GM19240 (cell line): ENCODE data around the gene SMO.
"Not testable (repeated sequence)": the region's sequence is repeated elsewhere in the genome, so short reads cannot be mapped to it uniquely, and the experiment has no call there.

Source experiments
- DNase-seq: peaks from one replicate; pipeline ENCODE4 v3.0.0; 2011; ENCODE audit warnings: low spot score; ENCODE audit not compliant: insufficient read length

Gene SMO

DNA sequence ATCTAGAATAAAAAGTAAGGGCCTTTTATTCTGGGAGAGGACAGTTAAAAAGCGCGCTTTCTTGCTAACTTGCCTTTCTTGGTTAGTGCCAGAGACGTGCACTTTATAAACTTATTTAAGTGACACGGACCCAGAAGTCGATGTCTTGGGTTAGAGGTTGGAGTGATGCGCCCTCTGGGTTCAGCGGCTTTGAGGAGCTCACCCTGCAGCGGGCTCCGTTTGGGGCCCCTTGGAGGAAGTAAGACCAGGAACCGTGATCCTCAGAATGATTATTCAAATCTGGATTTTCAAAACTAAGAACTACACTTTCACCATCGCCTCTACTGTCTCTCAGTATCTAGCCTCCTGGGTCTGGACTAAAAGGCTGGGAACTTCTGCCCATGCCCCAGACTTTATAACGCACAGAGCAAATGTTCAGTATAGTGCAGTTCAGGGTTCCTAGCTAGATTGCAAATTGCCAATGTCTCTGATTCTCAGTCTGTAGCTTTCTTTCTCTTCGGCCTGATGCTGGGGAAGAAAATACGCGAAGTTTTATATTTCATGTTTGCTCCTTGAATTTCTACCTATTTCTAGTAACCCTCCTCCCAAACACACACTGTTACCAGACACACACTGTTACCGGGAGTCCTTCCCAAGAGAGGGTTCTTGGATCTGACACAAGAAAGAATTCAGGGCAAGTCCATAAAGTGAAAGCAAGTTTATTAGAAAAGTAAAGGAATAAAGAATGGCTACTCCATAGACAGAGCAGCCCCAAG is 18.6 kb upstream of the SMO start:
- DNase-seq, result no peak

DNA sequence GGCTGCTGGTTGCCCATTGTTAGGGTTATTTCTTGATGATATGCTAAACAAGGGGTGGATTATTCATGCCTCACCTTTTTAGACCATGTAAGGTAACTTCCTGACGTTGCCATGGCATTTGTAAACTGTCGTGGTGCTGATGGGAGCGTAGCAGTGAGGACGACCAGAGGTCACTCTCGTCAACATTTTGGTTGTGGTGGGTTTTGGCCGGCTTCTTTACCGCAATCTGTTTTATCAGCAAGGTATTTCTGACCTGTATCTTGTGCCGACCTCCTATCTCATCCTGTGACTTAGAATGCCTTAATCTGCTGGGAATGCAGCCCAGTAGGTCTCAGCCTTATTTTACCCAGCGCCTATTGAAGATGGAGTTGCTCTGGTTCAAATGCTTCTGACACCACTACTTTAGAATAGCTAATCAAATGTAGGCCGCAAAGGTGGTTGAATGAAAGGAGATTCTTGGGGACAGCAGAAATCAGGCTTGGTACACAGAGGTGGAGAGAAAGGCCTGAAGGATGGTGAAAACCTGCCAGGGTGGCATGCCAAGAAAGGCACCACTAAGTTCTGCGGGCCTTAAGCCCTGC is 17.9 kb upstream of the SMO start:
- no peak for DNase-seq

DNA sequence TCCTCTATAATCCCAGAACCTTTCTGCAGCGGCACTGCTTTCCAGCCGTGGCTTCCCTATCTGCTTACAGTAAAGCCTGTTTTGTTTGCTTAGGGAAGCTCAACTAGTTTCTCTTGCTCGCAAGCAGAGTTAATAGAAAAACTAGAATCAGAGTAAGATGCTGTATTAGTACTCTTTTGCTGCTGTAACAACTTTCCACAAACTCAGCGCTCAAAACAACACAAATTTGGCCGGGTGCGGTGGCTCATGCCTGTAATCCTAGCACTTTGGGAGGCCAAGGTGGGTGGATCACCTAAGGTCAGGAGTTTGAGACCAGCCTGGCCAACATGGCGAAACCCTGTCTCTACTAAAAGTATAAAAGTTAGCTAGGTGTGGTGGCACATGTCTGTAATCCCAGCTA is 14.6 kb upstream of the SMO start:
- not testable (repeated sequence) for DNase-seq

DNA sequence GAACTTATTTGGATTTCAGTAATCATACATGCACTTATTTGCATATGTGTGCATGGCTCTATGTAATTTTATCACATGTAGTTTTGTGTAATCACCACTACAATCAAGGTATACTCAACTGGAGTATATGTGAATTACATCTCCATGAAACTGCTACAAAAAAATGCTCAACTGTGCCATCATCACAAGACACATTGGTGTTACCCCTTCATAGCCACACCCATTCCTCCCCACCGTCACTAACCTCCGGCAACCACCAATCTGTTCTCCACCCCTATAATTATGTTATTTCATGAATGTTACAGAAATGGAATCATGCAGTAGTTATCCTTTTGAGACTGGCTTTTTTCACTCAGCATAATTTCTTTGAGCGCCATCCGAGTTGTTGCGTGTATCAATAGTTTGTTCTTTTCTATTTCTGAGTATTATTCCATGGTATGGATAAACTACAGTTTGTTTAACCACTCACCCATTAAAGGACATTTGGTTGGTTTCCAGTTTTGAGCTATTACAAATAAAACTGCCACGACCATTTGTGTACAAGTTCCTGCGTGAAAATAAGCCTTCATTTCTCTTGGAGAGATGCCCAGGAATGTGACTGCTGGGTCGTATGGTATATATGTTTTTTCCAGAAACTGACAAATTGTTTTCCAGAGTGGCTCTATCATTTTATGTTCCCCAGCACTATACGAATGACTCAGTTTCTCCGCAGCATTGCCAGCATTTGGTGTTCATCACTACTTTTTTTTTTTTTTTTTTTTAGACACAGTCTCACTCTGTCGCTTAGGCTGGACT is 11.3 kb upstream of the SMO start:
- DNase-seq, result no peak

DNA sequence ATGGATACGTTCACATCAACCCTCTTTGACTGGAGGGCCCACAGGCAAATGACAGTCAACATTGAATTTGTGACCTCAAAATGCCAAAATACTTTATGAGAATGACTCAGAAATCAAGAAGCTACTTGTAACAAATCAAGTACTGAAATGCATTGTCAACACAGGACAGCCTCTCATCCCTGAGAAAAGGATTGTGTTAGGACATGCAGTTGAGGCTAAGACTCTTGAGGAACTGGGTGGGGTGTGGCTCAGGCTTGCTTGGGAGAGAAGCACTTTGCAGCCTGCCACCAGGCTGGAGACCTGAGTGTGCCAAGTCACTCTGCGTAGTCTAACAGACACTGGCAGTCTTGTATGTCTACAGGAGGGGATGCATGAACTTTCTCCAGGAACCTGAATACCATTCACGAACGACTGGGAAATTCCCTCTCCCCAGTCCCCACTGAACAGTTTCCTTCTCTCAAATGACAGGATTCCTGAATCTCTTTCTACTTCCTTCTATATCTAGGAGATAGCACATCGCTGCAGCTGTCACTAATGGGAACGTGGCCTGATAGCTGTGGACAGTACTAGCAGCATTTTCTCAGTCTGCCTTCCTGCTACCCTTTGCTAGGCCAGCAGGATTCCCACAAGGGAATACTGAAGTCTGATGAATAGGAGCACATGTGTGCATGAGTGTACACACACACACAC is 3.3 kb upstream of the SMO start:
- no peak for DNase-seq

DNA sequence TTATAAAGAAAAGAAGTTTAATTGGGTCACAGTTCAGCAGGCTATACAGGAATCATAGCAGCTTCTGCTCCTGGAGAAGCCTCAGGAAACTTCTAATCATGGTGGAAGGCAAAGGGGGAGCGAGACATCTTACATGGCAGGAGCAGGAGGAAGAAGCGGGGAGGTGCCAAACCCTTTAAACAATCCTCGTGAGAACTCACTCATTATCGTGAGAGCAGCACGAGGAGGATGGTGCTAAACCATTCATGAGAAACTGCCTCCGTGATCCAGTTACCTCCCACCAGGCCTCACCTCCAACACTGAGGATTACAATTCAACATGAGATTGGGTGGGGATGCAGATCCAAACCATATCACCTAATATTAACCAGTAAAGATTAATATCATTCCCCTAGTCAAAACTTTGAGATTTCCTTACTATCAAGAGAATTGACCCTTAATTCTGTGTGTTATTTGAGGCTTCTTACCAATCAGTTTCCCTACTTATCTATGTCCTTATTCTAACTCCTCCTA is 1.6 kb upstream of the SMO start:
- no peak for DNase-seq

DNA sequence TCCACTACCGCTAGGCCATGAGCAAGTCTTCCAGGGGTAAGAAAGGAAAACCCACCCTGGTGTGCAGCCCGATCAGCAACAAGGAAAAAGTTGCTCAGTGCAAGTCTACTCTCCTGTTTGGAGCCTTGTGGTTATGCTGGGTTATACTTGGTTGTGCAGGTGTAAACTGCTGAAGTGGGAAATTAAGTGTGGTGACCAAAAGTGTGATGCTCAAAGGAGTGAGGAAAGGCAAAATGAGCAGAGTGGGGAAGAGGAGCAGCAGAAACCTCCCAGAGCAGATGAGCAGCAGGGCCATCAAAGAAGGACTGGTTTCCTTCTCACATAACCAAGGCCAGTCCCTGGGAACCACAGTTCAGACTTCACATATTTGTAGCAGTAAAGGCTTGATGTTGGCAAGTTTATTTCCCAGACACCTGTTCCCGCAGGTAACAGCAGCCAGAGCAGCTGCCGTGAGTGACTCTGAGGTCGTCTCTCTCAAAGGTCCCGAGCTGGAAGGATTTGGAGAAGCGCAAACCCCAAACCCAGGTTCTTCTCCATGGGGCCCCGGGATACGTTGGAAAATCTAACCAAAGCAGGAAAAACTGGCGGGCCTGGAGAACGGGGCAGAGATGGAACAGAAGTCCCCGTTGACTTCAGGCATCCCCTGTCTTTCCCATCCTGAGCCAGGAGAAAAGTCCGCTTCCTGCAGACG is 607 bp upstream of the SMO start:
- no peak for DNase-seq

DNA sequence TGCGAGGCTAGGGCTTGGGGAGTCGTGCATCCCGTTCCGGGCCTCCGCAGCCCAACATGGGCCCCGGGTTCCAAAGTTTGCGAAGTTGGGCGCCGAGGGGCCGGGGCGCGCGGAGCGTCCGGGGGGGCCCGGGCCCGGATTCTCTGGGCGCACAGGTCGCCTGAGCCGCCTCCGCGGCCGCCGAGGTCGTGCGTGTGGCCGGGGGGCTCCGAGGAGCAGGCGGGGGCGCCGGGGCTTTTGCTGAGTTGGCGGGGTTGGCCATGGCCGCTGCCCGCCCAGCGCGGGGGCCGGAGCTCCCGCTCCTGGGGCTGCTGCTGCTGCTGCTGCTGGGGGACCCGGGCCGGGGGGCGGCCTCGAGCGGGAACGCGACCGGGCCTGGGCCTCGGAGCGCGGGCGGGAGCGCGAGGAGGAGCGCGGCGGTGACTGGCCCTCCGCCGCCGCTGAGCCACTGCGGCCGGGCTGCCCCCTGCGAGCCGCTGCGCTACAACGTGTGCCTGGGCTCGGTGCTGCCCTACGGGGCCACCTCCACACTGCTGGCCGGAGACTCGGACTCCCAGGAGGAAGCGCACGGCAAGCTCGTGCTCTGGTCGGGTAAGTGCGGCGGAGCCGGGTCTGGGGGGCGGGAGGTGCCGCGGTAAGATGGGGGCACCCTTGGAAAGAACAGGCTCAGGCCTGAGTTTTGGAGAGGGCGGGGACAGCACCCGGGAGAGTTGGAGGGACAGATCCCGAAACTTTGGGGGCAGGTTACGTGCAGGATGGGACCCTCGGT is 643 bp downstream of the SMO start:
- no peak for DNase-seq

DNA sequence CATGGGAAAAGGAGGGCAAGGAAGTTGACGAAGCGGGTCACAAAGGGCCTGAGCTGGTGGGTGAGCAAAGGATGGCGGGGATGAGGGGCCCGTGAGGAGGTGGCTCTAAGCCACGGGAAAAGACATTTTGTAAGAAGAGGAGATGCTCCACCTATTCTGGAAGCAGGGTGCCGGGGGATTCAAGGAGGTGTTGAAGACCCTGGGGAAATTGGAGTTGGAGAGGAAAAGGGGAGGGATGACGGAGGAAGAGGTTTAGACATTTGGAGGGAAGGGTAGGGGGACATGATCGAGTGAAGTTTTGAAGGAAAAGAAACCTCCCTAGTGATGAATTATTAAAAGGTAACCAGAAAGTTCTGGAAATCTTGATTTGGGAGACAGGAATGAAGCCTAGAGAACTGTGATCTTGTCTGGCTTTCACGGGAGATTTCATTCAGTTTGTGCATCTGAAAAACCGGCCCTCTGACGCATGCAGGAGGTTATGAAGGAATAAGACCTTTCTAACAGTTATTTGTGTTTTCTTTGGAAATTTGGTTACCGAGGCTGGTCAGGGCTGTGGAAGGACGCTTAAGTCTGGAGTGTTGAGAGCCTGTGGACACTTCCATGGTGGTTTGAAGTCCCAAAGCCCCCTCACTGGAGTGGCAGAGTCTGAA is 1.4 kb downstream of the SMO start:
- no peak for DNase-seq

DNA sequence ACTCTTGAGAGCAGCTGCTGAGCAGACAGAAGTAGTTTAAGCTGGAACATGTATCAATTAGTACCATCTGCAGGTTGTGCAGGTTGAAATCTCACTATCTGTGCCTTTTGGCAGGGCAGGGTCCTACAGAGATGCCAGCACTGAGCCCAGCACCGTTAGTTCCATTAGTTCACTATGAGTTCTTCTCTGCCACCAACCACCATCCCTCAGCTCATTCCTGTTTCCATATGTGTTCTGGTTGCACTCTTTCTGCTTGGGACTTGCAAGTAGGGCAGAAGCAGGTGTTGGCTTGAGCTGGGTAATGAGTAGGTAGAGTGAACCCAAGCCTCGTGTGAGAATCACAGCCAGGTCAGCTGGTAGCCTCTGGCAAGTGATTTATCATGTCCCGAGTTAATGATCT is 2.8 kb downstream of the SMO start:
- DNase-seq, result no peak

DNA sequence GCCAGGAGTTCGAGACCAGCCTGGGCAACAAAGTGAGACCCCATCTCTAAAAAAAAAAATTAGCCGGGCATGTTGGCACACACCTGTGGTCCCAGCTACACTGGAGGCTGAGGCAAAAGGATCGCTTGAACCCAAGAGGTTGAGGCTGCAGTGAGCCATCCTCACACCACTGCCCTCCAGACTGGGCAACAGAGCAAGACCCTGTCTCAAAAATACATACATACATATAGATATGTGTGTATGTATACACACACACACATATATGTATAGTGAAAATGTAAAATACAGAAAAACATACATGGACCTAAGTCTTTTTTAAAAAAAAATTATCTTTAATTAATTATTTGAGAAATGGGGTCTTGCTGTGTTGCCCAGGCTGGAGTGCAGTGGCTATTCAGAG is 5.5 kb downstream of the SMO start:
- no peak for DNase-seq

DNA sequence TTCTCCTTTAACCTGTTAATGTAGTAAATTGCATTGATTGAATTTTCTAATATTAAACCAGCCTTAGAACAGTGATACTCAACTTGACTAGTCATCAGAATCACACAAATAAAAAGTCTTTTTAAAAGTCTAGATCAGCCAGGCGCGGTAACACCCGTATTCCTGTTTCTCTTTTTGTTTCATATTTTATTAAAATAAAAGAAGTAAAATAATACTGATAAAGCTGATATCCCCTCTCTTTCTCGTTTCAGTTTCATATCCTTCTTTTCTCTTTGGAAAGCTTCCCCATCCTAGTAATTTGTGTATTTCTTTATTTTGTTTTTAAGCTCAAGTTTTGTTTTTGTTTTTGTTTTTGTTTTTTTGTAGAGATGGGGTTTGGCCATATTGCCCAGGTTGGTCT is 9.3 kb downstream of the SMO start:
- DNase-seq, result no peak

DNA sequence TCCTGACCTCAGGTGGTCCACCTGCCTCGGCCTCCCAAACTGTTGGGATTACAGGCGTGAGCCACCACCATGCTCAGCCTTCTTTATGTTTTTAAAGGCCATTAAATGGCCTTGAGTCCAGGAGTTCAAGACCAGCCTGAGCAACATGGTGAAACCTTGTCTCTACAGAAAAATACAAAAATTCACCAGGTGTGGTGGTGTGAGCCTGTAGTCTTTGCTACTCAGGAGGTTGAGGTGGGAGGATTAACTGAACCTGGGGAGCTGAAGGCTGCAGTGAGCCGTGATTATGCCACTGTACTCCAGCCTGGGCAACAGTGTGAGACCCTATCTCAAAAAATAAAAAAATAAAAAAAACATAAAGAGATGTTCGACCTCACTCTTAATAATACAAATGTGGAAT is 11.0 kb downstream of the SMO start:
- no peak for DNase-seq

DNA sequence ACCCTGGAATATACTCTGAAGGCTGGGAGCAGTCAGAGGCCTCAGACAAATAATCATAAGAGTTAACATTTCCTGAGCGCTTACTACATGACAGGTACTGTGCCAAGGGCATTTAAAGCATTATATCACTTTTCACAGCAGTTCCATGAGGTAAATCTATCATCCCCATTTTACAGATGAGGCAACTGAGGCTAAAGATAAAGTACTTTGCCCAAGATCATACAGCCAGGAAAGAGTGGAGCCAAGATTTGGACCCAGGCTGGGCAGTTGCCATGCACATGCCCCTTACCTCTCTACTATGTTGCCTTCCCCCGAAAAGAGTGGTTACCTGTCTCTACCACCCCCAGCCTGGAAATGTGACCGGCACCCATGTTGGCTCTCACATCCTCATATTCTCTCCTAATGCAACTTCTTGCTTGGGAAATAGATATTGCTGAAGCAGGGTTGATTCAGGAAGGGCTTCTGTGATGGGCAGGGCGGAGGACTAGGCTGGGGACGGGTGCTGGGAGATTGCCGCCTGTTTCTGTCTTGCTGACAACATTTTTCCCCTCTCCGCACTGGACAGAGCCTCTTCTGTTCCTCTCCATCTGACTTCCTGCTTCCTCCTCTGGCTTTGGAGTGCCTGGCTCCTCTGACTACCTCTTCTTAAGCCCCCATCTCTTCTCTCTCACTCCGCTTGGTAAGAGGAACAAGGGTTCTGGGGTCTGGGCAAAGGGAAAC is 13.8 kb downstream of the SMO start:
- DNase-seq, result no peak

DNA sequence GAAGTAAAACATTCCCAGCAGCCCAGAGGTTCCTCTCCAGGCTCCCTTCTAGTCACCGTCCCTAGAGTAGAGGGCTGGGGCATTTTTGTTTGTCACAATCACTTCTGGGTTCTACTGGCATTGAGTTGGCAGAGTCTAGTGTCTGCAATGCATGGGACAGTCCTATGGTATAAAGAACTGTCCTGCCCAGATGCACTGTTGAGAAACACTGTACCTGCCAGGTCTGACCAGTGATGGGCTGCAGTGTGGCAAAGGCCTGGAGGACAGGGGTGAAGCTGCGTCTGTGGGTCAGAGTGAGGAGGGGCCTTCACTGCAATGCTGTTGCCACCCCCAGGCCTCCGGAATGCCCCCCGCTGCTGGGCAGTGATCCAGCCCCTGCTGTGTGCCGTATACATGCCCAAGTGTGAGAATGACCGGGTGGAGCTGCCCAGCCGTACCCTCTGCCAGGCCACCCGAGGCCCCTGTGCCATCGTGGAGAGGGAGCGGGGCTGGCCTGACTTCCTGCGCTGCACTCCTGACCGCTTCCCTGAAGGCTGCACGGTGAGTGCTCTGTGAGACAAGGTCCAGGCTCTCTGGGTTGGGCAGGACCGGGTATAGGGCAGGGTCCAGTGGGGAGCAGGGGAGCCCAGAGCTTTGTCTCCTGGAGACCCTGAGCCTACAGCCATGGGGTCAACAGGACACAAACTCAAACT is 14.8 kb downstream of the SMO start:
- DNase-seq, result no peak

DNA sequence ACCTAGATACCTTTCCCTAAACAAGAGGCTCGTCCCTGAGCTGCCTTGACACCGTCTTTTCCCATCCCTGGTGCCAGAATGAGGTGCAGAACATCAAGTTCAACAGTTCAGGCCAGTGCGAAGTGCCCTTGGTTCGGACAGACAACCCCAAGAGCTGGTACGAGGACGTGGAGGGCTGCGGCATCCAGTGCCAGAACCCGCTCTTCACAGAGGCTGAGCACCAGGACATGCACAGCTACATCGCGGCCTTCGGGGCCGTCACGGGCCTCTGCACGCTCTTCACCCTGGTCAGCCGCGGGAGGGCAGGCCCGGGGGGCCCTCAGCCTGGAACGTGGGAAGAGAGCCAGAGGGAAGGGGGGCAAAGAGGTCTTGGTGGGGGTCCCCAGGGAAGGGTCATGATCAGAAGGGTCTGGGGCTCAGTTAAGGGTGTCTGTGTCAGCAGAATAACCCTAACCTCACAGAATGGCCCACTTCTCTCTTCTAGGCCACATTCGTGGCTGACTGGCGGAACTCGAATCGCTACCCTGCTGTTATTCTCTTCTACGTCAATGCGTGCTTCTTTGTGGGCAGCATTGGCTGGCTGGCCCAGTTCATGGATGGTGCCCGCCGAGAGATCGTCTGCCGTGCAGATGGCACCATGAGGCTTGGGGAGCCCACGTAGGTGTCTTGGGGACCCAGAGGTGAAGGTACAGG is 16.8 kb downstream of the SMO start:
- no peak for DNase-seq

DNA sequence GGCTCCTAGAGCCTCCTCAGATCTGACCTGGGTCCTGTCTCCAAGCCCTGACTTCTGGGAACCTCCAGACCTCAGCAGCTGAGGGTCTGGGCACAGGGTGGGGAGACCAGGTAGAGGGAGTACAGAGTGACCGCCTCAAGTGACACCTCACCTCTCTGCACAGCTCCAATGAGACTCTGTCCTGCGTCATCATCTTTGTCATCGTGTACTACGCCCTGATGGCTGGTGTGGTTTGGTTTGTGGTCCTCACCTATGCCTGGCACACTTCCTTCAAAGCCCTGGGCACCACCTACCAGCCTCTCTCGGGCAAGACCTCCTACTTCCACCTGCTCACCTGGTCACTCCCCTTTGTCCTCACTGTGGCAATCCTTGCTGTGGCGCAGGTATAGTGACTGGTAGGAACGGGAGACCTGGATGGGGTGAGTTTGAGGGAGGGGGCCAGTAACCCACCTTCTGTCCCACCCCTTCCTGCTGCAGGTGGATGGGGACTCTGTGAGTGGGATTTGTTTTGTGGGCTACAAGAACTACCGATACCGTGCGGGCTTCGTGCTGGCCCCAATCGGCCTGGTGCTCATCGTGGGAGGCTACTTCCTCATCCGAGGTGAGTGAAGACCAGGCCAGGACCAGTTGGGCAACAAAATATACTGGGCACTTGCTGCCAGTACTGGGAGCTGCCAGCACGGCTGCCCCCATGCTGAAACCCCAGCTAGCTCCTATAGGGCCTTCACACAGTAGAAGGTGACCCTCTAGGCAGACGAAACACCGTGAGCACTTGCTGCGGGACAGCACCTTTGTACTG is 17.8 kb downstream of the SMO start:
- DNase-seq, result no peak
